Activated effector memory CD4-positive, alpha-beta T cell treated with Interleukin-2 at 50 U/mL for 16 hours (primary cell): ENCODE measurements around the gene GPR183.

ENCODE experiments used
- DNase-seq: peaks from one replicate; pipeline ENCODE4 v3.0.0-alpha.2; 2020

Gene GPR183

DNA sequence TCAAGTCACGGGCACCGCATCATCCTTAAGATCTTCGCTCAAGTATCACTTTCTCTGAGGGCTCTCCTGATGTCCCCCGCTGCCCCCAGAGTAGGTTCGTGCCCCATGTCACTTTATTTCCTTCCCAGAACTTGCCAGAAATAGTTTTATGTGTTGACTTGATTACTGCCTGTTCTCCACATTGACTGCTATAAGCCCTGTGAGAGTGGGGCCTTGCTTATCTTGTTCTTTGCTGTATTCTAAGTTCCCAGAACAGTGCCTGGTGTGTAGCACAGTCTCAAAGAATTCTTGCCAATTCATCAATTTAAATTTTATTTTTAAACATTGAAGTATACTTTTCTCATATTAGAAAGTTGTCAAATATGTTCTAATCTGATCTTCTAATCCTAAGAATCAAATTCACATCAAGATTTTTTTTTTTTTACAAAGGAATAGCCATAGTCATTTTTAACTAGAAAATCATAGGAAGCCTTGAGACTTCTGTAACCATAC lies 32.1 kb upstream of the GPR183 start:
- no peak for DNase-seq

- DNase-seq = no peak
Observed at GRCh38 chr13:99335603-99336002, 28.4 kb upstream of the GPR183 start.

GRCh38 chr13:99335087-99335486 lies 27.9 kb upstream of the GPR183 start:
- DNase-seq = no peak

DNA sequence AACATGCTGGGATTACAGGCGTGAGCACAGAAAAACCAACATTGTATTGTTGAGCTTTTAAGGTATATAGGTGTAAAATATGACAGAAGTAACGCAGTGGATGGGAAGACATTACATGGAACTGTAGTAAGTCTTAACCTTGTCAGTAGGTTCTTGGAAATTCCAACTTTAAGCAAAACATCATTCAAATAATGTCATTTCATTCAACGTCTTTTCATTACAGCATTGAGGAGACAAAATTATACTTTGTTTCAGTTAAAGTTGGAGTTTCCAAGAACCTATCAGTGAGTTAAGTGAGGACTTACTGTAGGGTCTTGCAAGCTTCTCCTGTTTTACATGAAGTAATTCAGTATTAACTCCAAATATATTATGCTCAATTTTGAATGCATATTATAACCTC lies 27.0 kb upstream of the GPR183 start:
- no peak for DNase-seq

- no peak for DNase-seq
Observed at GRCh38 chr13:99332456-99332855, 25.3 kb upstream of the GPR183 start.

- no peak for DNase-seq
Observed at GRCh38 chr13:99331881-99332293, 24.7 kb upstream of the GPR183 start.

GRCh38 chr13:99330942-99331341 lies 23.7 kb upstream of the GPR183 start:
- no peak for DNase-seq

GRCh38 chr13:99329477-99329876 lies 22.3 kb upstream of the GPR183 start:
- no peak for DNase-seq

DNA sequence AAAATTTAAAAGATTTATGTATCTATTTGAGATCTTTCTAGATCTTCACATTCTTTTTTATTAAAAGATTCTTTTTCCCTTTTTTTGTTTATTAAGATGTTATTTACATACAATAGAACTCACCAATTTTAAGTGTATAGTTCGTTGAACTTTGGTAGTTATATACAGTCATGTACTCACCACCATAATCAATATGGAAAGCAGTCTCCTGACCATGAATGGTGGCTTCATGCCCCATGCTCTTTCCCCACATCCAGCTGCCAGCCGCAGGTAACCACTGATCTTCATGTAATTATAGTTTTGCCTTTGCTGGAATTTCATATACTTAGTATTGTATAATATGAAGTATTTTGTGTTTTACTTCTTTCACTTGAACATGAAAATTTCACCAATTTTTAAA lies 20.6 kb upstream of the GPR183 start:
- no peak for DNase-seq

- DNase-seq = no peak
Observed at GRCh38 chr13:99327126-99327525, 19.9 kb upstream of the GPR183 start.

DNA sequence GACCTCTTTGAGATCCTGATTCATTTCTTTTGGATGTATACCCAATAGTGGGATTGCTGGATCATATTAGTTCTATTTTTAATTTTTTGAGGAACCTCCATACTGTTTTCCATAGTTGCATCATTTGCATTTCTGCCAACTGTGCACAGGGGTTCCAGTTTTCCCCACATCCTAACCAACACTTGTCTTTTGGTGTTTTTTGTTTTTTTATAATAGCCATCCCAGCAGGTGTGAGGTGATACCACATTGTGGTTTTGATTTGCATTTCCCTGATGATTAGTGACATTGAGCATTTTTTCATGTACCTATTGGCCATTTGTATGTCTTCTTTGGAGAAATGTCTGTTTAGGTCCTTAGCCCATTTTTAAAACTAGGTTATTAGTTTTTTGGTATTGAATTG lies 18.8 kb upstream of the GPR183 start:
- no peak for DNase-seq

DNA sequence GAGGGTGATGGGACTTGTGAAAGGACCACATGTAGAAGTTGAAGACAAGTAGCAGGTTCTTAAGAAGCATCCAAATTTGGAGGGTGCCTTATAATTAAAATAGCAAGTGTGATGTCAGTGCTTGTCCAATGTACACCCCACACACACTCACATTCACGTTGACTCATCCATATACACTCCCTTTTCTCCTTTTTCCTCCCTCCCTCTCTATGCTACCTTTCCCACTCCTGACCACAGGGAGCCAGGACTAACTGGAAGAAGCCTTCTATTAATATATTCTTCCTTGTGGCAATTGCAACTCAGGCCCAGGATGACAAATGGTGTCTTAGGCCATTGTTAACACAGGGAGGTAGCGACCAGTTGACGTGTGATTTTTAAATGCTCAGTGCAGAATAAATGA lies 16.3 kb upstream of the GPR183 start:
- DNase-seq = no peak

- DNase-seq = no peak
Observed at GRCh38 chr13:99322297-99323103, 15.3 kb upstream of the GPR183 start.

- DNase-seq = no peak
Observed at GRCh38 chr13:99321709-99322108, 14.5 kb upstream of the GPR183 start.

GRCh38 chr13:99320693-99321481 lies 13.7 kb upstream of the GPR183 start:
- DNase-seq = no peak

GRCh38 chr13:99316657-99317256 lies 9.6 kb upstream of the GPR183 start:
- no peak for DNase-seq

DNA sequence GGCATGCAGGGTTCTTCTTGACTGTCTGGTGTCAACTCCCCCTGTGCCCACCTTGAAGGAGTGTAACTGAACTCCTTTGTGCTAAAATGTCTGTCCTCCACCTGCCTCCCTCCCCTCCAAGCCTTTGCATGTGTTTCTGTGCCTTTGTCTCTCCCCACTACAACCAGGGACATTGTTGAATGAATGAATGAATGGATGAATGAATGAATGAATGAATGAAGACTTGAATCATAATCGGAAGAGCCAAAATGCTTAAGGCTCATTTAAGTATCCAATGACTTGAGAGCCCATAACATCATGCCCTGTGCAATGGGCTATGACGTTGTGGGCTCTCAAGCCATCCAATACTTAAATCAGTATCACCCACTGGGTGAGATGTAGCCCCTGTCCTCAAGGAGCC lies 9.0 kb upstream of the GPR183 start:
- DNase-seq = no peak

- DNase-seq = no peak
Observed at GRCh38 chr13:99315186-99315585, 8.0 kb upstream of the GPR183 start.

DNA sequence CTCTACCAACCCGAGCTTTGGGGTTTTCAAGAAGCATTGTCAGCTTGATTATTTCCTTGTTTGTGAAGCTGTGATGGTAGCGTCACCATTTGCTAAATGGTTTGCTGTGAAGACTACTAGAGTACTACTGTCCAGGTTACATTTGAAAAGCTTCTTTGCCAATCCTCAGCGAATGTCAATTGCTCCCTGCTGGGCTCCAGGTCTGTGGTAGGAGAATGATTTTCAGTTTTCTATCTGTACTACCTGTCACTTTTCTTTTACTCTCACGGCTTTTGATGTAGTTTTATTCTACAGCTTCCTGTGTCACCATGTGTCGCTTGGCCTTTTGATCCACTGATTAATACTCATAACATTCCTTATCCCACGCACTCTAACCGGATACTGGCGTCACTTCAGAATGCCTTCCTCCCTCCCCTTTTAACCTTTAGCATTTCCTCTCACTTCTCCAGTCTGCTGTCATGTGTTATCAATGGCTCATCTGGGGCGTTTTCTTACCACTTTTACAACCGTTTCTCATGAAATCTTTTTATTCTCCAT lies 7.5 kb upstream of the GPR183 start:
- no peak for DNase-seq

DNA sequence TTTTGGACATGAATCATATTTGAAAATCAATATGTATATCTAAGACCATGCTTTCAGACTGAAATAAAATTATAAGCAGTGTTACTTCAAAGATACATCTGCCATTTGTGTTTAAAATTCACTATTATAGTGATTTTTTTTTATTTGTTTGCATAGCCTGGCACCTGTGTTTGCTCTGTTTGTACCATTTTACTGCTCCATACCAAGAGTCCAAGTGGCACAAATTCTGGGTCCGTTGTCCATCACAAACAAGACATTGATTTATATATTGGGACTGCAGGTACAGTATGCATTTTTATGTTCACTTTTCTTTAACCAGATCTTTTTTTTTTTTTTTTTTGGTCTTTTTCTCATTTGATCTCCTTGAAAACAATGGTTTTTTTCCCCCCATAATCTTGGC lies 6.7 kb upstream of the GPR183 start:
- no peak for DNase-seq

DNA sequence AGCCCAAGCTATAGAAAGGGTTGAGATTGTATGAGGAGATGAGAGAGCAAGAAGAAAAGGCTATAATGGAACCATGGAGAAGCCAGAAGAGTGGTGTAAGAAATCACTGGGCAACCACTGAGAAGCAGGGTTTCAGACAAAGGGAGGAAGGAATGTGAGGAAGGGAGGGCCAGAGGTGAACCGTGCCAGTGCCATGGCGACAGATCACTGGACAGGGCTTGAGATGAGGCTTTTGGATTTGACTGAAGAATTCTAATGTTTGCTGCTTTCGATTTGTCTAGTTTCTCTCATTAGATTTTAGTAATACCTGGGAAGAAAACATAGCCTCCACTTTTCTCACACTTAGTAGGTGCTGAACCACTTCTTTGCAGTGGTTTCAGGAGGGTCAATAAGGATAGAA lies 6.3 kb upstream of the GPR183 start:
- DNase-seq = no peak

GRCh38 chr13:99312493-99312883 lies 5.3 kb upstream of the GPR183 start:
- DNase-seq = no peak

DNA sequence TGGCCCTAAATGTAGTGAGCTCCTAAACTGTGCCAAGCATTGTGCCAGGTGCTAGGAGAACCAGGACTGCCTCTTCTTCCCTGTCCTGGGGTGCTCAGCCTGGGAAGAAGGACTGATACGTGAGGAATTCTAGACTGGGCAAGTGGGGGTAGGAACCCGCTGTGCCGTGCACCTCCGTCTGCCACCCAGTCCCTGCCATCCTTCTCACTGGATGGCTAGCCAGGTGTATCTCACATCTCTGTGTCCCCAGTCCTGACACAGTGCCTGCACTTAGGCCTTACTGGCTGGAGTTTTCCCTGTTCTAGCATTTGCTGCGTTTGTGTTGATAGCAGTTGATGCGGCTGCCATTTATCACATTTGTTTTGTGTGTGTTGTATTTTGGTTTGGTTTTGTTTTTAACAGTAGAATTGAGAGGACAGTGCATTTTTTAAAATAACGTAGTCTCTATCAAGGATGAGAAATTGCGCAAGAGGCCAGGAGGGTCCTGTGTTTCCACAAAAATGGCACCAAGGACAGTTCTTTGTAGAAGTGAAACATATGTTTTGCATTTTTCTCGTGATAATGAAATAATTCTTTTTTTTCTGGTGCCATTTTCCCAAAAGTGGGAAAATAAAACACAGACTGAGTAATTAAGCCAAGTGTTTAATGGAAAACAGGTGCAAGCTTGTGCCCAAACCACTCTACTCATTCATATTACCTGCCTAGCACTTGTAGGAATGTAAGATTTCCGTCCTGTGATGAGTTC lies 4.7 kb upstream of the GPR183 start:
- no peak for DNase-seq
